WERI-Rb-1 (cell line): ENCODE results near the gene TENM3.

Experiments
- DNase-seq: peaks from one replicate; pipeline ENCODE4 v3.0.0-alpha.2; 2020
- H3K27ac ChIP-seq: fragments of 250-450 bp; sonication (Bioruptor Pico); 2 replicates; pipeline ENCODE4 v1.5.1; 2020; ENCODE audit warnings: mild to moderate bottlenecking, moderate library complexity
- H3K27me3 ChIP-seq: fragments of 250-450 bp; sonication (Bioruptor Pico); 2 replicates; pipeline ENCODE4 v1.5.1; 2021; ENCODE audit warnings: mild to moderate bottlenecking, low read depth, moderate library complexity; ENCODE audit not compliant: insufficient read depth, severe bottlenecking
- H3K36me3 ChIP-seq: fragments of 250-450 bp; sonication (Bioruptor Pico); 2 replicates; pipeline ENCODE4 v1.5.1; 2020; ENCODE audit warnings: mild to moderate bottlenecking, moderate library complexity
- H3K4me3 ChIP-seq: 2 replicates; pipeline ENCODE4 v1.5.1; 2011; ENCODE audit warnings: low read depth, mild to moderate bottlenecking, control low read depth, low read length
- H3K9me3 ChIP-seq: fragments of 250-450 bp; sonication (Bioruptor Pico); 2 replicates; pipeline ENCODE4 v1.5.1; 2021; ENCODE audit warnings: mild to moderate bottlenecking, moderate library complexity; ENCODE audit not compliant: severe bottlenecking
- CTCF ChIP-seq: IDR thresholded peaks from 2 replicates; pipeline ENCODE4 v1.5.1; 2011; ENCODE audit warnings: low read depth, mild to moderate bottlenecking, control low read depth, inconsistent platforms, low read length

The TENM3 gene

GRCh38 chr4:182292612-182293011, 49.4 kb downstream of the TENM3 start:
- Histone ChIP-seq H3K4me3 (no peak overlapping the region), H3K9me3 (no peaks in the 10 kb centered on the region), H3K36me3 (no peaks in the 10 kb centered on the region), H3K27me3 (no peaks in the 10 kb centered on the region), H3K27ac (no peak overlapping the region)
- TF ChIP-seq CTCF: no peak
- DNase-seq: no peak

- Histone ChIP-seq H3K9me3 (no peaks in the 10 kb centered on the region), H3K4me3 (no peak overlapping the region), H3K36me3 (no peaks in the 10 kb centered on the region), H3K27ac (no peak overlapping the region), H3K27me3 (no peaks in the 10 kb centered on the region)
- DNase-seq: no peak
- no peak for TF ChIP-seq CTCF
Observed at GRCh38 chr4:182293691-182294255, 50.6 kb downstream of the TENM3 start.

- no peak for DNase-seq
Observed at GRCh38 chr4:182294451-182294850, 51.2 kb downstream of the TENM3 start.

GRCh38 chr4:182297659-182298058, 54.5 kb downstream of the TENM3 start:
- Histone ChIP-seq H3K9me3 (no peaks in the 10 kb centered on the region), H3K36me3 (no peaks in the 10 kb centered on the region), H3K4me3 (no peak overlapping the region), H3K27ac (no peak overlapping the region), H3K27me3 (no peaks in the 10 kb centered on the region)
- no peak for DNase-seq
- TF ChIP-seq CTCF: no peak

More at GRCh38 chr4:182294451-182294850, 51.2 kb downstream of the TENM3 start:
- H3K27me3 ChIP-seq: no peaks in the 10 kb centered on the region
- TF ChIP-seq CTCF: no peak
- H3K4me3 ChIP-seq: no peak overlapping the region
- H3K36me3 ChIP-seq: no peaks in the 10 kb centered on the region
- no peaks in the 10 kb centered on the region for H3K9me3 ChIP-seq
- H3K27ac ChIP-seq: no peak overlapping the region

- H3K36me3 ChIP-seq: no peaks in the 10 kb centered on the region
- no peak overlapping the region for H3K4me3 ChIP-seq
- no peak for TF ChIP-seq CTCF
- no peaks in the 10 kb centered on the region for H3K27me3 ChIP-seq
- no peak for DNase-seq
- no peak overlapping the region for H3K27ac ChIP-seq
- no peaks in the 10 kb centered on the region for H3K9me3 ChIP-seq
Observed at GRCh38 chr4:182301736-182302135, 58.5 kb downstream of the TENM3 start.

GRCh38 chr4:182303847-182304246, 60.6 kb downstream of the TENM3 start:
- DNase-seq: no peak
- H3K27ac ChIP-seq: no peak overlapping the region
- TF ChIP-seq CTCF: no peak
- H3K4me3 ChIP-seq: no peak overlapping the region
- H3K27me3 ChIP-seq: no peaks in the 10 kb centered on the region
- H3K36me3 ChIP-seq: no peaks in the 10 kb centered on the region
- H3K9me3 ChIP-seq: no peaks in the 10 kb centered on the region
